Panc1 (cell line): Measurements from ENCODE around the gene CFAP52. TPM values are rescaled to one million over a fixed set of nuclear protein-coding genes. Genes with fewer than 3 reads are reported as not detected.

Source experiments
- ATAC-seq: fragments of 200-7000 bp; cut with Tn5 transposase; 2 replicates; pipeline ENCODE4 v1.9.1; 2020; ENCODE audit warnings: mild to moderate bottlenecking, moderate library complexity
- BruUV-seq: library from RNA; stranded (reverse); fragments of 400-500 nt; replicated peaks from 2 replicates; lab custom pipeline; 2021; lab: Mats Ljungman, UMichigan
- CTCF ChIA-PET: fragments of 300-600 bp; sonication (Branson Sonifier 250); formaldehyde crosslinking; loops from one replicate; lab custom pipeline; 2022; ENCODE audit warnings: antibody characterized with exemption; lab: Charles Lee
- POLR2A ChIA-PET: fragments of 300-600 bp; sonication (Branson Sonifier 250); formaldehyde crosslinking; loops from one replicate; lab custom pipeline; 2022; ENCODE audit warnings: antibody characterized with exemption; lab: Charles Lee
- DNase-seq: peaks from one replicate; pipeline ENCODE4 v3.0.0-alpha.2; 2010; ENCODE audit warnings: low read depth, low spot score
- H3K27ac ChIP-seq: 2 replicates; pipeline ENCODE4 v1.5.1; 2011; ENCODE audit warnings: mild to moderate bottlenecking, low read length, inconsistent platforms
- H3K27me3 ChIP-seq: fragments of 200-500 bp; sonication (Bioruptor generic); 2 replicates; pipeline ENCODE4 v1.6.0; 2014; ENCODE audit warnings: low read length, inconsistent platforms; ENCODE audit not compliant: control insufficient read depth, insufficient read depth
- H3K36me3 ChIP-seq: fragments of 200-500 bp; sonication (Bioruptor generic); 2 replicates; pipeline ENCODE4 v1.5.1; 2014; ENCODE audit warnings: inconsistent platforms, mild to moderate bottlenecking, low read length, moderate library complexity; ENCODE audit not compliant: control insufficient read depth, insufficient read depth
- H3K4me1 ChIP-seq: 2 replicates; pipeline ENCODE4 v1.5.1; 2011; ENCODE audit warnings: inconsistent platforms, mild to moderate bottlenecking, low read length, moderate library complexity; ENCODE audit not compliant: control insufficient read depth, insufficient read depth
- H3K4me3 ChIP-seq, 2 experiments: 2 replicates each; pipeline ENCODE4 v1.5.1; 2011 to 2012; ENCODE audit warnings: low read depth in 2 of 2, low read length in 2 of 2, mild to moderate bottlenecking in 2 of 2, inconsistent platforms in 1 of 2, moderate library complexity in 1 of 2
- H3K9me3 ChIP-seq: fragments of 200-500 bp; sonication (Bioruptor generic); 2 replicates; pipeline ENCODE4 v1.5.1; 2014; ENCODE audit warnings: low read depth, mild to moderate bottlenecking, inconsistent platforms, low read length, moderate library complexity; ENCODE audit not compliant: control insufficient read depth, insufficient read depth
- POLR2AphosphoS5 ChIP-seq: IDR thresholded peaks from 2 replicates; pipeline ENCODE4 v1.6.1; 2012; ENCODE audit warnings: mild to moderate bottlenecking, low read depth, low read length, moderate library complexity
- SIN3A ChIP-seq: IDR thresholded peaks from 2 replicates; pipeline ENCODE4 v1.6.1; 2012; ENCODE audit warnings: low read depth, mild to moderate bottlenecking, low read length, moderate library complexity, borderline replicate concordance; ENCODE audit not compliant: insufficient read depth
- TCF7L2 ChIP-seq: IDR thresholded peaks from 2 replicates; pipeline ENCODE4 v1.6.1; 2011; ENCODE audit warnings: mild to moderate bottlenecking, low read depth, low read length, inconsistent platforms
- in situ Hi-C: cut with HindIII; loops from 2 replicates; pipeline ENCODE4 v1.10.0; 2016; ENCODE audit warnings: low sequenced_read_pairs, low pct_unique_long_range_greater_than_20kb
- intact Hi-C: fragments of 100-400 bp; cut with micrococcal nuclease; formaldehyde crosslinking; loops from one replicate; pipeline ENCODE4 v1.10.0; 2022; ENCODE audit not compliant: unreplicated experiment
- total RNA-seq: library from RNA; stranded (reverse); gene quantifications from one replicate; pipeline ENCODE4 v1.2.1, GENCODE V29; 2021; ENCODE audit not compliant: unreplicated experiment
- TF ChIP-seq, protein P1 (sequence below): fragments of 450-650 bp; IDR thresholded peaks from 2 replicates; pipeline ENCODE4 v1.5.1; 2017; ENCODE audit warnings: mild to moderate bottlenecking
- TF ChIP-seq, protein P2 (sequence below), 2 experiments: IDR thresholded peaks; 2 replicates each; pipeline ENCODE4 v1.6.1; 2011 to 2012; ENCODE audit warnings: low read depth in 2 of 2, control low read depth in 1 of 2, low read length in 1 of 2, mild to moderate bottlenecking in 1 of 2, moderate library complexity in 1 of 2; ENCODE audit not compliant: insufficient read depth in 1 of 2

CFAP52 gene
- total RNA-seq, 1 experiment from 2014 or later: not detected

DNA sequence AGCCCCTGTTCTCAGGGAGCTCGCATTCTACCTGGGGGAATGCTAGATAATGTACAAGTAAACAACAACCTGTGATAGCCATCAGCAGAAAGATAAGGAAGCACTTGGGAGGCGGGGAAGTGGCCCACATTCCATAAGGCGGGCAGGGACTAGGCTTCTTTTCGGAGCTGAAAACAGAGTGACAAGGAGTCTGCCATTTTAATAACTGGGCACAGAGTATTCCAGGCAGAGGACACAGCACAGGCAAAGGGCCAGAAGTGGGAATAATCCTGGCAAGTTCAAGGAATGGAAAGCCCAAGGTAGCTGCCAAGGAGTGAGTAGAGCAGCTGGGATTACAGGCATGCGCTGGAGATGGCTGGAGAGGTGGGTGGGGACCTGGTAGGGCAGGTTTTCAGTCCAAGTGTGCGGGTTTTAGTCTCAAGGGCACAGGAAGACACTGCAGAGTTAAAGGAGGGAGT, 93.1 kb downstream of the CFAP52 start:
- no peaks in the 10 kb centered on the region for H3K4me1 ChIP-seq
- H3K27me3 ChIP-seq: no peaks in the 10 kb centered on the region
- no peaks in the 10 kb centered on the region for H3K36me3 ChIP-seq
- in situ Hi-C loops (no loop called here), intact Hi-C loops (no loop called here)
- no peaks in the 10 kb centered on the region for H3K9me3 ChIP-seq
- DNase-seq (no peak), ATAC-seq (no peak)
- no peak overlapping the region for H3K27ac ChIP-seq
- POLR2A ChIA-PET: no interaction called here
- no peak overlapping the region for H3K4me3 ChIP-seq
- no TSS peak for BruUV-seq
- no peak for TF ChIP-seq POLR2AphosphoS5
- TF ChIP-seq, protein P1, sequence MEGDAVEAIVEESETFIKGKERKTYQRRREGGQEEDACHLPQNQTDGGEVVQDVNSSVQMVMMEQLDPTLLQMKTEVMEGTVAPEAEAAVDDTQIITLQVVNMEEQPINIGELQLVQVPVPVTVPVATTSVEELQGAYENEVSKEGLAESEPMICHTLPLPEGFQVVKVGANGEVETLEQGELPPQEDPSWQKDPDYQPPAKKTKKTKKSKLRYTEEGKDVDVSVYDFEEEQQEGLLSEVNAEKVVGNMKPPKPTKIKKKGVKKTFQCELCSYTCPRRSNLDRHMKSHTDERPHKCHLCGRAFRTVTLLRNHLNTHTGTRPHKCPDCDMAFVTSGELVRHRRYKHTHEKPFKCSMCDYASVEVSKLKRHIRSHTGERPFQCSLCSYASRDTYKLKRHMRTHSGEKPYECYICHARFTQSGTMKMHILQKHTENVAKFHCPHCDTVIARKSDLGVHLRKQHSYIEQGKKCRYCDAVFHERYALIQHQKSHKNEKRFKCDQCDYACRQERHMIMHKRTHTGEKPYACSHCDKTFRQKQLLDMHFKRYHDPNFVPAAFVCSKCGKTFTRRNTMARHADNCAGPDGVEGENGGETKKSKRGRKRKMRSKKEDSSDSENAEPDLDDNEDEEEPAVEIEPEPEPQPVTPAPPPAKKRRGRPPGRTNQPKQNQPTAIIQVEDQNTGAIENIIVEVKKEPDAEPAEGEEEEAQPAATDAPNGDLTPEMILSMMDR: no peak
- TF ChIP-seq, protein P2, sequence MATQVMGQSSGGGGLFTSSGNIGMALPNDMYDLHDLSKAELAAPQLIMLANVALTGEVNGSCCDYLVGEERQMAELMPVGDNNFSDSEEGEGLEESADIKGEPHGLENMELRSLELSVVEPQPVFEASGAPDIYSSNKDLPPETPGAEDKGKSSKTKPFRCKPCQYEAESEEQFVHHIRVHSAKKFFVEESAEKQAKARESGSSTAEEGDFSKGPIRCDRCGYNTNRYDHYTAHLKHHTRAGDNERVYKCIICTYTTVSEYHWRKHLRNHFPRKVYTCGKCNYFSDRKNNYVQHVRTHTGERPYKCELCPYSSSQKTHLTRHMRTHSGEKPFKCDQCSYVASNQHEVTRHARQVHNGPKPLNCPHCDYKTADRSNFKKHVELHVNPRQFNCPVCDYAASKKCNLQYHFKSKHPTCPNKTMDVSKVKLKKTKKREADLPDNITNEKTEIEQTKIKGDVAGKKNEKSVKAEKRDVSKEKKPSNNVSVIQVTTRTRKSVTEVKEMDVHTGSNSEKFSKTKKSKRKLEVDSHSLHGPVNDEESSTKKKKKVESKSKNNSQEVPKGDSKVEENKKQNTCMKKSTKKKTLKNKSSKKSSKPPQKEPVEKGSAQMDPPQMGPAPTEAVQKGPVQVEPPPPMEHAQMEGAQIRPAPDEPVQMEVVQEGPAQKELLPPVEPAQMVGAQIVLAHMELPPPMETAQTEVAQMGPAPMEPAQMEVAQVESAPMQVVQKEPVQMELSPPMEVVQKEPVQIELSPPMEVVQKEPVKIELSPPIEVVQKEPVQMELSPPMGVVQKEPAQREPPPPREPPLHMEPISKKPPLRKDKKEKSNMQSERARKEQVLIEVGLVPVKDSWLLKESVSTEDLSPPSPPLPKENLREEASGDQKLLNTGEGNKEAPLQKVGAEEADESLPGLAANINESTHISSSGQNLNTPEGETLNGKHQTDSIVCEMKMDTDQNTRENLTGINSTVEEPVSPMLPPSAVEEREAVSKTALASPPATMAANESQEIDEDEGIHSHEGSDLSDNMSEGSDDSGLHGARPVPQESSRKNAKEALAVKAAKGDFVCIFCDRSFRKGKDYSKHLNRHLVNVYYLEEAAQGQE (IDR thresholded peaks at IDR 0.05; ENCODE audit: insufficient read depth in 1 of 2, low read depth in 2 of 2, low read length in 1 of 2): no peak
- CTCF ChIA-PET: no interaction called here

DNA sequence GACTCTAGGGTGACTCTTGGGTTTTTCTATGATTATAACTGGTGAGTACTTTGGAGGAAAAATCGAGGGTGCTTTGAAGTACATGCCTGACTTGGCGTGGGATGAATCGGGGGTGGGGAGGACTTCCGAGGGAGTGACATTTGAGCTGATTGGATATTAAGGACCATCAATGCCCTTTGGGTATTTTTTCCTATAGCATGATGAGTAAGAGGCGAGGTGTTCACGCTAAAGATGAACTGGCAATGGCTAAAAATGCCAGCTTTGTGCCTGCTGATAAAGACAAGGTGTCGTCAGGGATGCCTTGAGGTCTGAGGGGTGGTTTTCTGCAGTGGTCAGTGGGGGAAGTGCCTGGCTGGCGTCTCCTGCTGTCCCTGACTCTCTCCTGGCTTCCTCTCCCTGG, 94.2 kb downstream of the CFAP52 start:
- intact Hi-C loops: no loop called here

More for the DNA sequence above, 94.2 kb downstream of the CFAP52 start:
- Histone ChIP-seq H3K4me1 (no peaks in the 10 kb centered on the region), H3K4me3 (no peak overlapping the region), H3K36me3 (no peaks in the 10 kb centered on the region), H3K27ac (no peak overlapping the region), H3K9me3 (no peaks in the 10 kb centered on the region), H3K27me3 (no peaks in the 10 kb centered on the region)
- ChIA-PET POLR2A (no interaction called here), CTCF (no interaction called here)
- TF ChIP-seq, protein P1: no peak
- TF ChIP-seq, protein P2 (IDR thresholded peaks at IDR 0.05; ENCODE audit: insufficient read depth in 1 of 2, low read depth in 2 of 2, low read length in 1 of 2): no peak
- TF ChIP-seq POLR2AphosphoS5: no peak
- no peak for TF ChIP-seq SIN3A
- no peak for TF ChIP-seq TCF7L2
- in situ Hi-C loops: no loop called here
- DNase-seq: no peak
- no TSS peak for BruUV-seq
- ATAC-seq: no peak
